ENCODE data around the gene MNDA.
"Not testable (repeated sequence)": the region's sequence is repeated elsewhere in the genome, so short reads cannot be mapped to it uniquely, and the experiment has no call there.

Gene MNDA

DNA sequence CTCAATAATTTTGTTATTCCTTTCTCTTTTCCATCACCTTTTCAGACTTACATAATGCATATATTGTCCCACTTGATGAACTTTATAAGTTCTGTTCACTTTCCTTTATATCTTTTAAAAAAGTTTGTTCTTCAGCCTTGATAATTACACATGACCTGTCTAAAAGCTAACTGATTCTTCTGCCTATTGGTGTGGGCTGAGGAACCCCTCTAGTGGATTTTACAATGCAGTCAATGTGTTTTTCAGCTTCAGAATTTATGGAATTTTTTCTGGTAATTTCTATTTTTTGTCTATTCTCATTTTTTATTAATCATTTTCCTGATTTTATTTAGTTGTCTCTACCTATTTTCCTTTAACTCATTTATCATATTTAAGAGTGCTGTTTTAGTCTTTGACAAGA, 7.5 kb downstream of the MNDA start:
- DNase-seq (ENCODE audit: low spot score) (no peak), FAIRE-seq (no peak)

DNA sequence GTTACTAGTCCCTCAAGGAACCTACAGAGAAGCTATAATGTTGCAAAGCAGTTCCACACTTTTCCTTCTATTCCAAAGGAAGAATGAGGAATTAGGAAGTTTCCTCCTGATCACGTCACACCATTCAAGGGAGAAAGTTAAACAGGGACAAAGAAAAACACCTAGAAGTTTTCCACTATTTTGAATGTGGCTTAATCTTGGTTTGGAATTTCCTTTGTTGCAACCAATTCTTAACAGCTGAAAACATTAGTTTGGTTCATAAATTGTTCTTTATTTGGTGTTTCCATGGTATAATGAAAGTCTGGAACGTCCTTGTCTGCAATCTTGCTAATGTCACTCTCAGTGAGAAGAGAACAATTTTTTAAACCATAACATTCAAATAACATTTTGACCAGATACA, 8.4 kb downstream of the MNDA start:
- FAIRE-seq = no peak

DNA sequence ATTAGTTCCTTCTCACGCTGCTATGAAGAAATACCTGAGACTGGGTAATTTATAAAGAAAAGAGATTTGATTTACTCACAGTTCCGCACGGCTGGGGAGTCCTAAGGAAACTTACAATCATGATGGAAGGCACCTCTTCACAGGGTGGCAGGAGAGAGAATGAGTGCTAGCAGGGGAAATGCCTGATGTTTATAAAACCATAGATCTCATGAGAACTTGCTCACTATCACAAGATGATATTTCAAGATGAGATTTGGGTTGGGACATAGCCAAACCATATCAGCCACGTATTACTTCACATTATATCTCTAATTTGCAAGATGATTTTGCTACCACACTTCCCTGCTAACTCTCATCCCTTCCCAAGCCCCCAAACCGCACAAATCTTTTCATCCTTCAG, 9.1 kb downstream of the MNDA start:
- no peak for DNase-seq (ENCODE audit: low spot score)
- FAIRE-seq = no peak

More for the DNA sequence above, 8.4 kb downstream of the MNDA start:
- no peak for DNase-seq (ENCODE audit: low spot score)

DNA sequence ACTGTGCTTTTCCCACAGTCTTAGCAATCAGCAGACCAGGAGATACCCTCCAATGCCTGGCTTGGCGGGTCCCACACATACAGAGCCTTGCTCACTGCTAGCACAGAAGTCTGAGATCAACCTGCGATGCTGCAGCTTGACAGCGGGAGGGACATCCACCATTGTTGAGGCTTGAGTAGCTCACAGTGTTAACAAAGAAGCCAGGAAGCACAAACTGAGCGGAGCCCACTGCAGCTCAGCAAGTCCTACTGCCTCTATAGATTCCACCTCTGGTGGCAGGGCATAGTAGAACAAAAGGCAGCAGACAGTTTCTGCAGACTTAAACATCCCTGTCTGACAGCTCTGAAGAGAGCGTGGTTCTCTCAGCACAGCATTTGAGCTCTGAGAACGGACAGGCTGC, 33.4 kb downstream of the MNDA start:
- FAIRE-seq (no peak), DNase-seq (ENCODE audit: low spot score) (no peak)

DNA sequence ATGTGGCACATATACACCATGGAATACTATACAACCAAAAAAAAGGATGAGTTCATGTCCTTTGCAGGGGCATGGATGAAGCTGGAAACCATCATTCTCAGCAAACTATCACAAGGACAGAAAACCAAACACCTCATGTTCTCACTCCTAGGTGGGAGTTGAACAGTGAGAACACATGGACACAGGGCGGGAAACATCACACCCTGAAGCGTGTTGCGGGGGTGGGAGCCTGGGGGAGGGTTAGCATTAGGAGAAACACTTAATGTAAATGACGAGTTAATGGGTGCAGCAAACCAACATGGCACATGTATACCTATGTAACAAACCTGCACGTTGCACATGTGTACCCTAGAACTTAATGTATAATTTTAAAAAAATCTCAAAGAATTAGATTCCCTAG, 39.3 kb downstream of the MNDA start:
- FAIRE-seq = not testable (repeated sequence)

DNA sequence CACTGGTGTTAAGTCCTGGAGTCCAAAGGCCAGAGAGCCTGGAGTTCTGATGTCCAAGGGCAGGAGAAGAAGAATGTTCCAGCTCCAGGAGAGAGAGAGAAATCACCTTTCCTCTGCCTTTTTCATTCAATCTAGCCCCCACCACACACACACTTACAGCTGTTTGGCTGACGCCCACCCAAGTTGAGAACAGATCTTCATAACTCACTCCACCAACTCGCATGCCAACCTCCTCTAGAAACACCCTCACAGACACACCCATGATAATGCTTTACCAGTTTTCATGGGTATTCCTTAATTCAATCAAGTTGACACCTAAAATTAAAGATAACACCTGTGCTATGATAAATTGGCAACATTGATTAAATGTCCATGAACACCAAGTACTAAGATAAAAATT, 42.0 kb downstream of the MNDA start:
- FAIRE-seq (no peak), DNase-seq (ENCODE audit: low spot score) (no peak)

More for the DNA sequence above, 39.3 kb downstream of the MNDA start:
- not testable (repeated sequence) for DNase-seq (ENCODE audit: low spot score)

DNA sequence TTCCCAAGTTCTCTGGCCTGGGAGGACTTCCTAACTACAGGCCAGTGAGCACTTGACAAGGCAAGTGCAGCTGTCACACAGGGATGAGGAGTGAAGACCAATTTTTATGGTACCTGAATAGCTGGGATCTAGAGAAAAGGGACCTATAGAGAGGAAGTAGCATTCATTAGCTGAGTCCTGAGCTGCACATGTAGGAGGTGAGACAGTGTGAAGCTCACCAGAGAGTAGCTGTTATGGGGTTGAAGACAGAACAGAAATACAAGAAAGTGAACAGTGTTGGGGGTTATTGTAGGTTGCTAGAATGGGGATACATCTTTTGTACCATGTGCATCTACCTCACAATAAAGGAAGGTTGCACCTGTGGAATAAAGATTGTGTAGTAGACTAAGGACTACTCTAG, 62.5 kb downstream of the MNDA start:
- no peak for FAIRE-seq
- DNase-seq (ENCODE audit: low spot score) = no peak

DNA sequence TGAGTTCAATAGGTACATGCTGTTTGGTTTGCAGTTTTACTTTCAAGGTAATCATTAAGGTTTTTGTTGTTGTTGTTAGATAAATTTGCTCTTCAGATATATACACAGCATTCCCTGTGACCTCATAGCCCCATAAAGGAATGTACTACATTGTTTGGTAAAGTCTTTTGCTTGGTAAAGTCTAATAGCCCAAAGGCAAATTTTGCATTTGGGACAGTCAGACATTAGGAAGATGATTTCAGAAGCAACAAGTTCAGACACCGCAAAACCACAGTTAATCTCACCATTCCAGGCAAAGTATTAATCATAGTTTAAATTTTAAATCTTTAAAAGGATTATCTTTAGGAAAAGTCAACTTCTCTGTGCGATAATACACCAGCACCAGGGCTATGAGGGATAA, 67.6 kb downstream of the MNDA start:
- DNase-seq (ENCODE audit: low spot score) (no peak), FAIRE-seq (no peak)
